Inflammatory macrophage (primary cell): Measurements from ENCODE around the gene PERCC1.

ENCODE experiments used
- DNase-seq, 2 donors: peaks; one replicate each; pipeline ENCODE4 v3.0.0-alpha.2; 2020 to 2022

The PERCC1 gene

DNA sequence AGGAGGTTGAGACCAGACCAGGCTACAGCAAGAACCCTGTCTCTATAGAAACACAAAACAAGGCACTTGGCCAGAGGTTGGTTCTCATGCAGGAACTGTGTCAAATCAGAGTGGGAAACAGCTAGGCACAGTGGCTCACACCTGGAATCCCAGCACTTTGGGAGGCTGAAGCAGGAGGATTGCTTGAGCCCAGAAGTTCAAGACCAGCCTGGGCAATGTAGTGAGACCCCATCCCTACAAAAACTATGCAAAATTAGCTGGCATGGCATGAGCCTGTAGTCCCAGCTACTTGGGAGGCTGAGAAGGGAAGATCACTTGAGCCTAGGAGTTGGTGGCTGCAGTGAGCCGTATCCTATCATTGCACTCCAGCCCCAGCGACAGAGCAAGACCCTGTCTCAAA is 18.0 kb upstream of the PERCC1 start:
- no peak for DNase-seq

- DNase-seq: peak; percentile 48 to 60
These were observed 17.0 kb upstream of the PERCC1 start for GRCh38 chr16:1413684-1414531.

- peak; percentile 41 to 66 for DNase-seq
These were observed 16.2 kb upstream of the PERCC1 start, which contains the start of gene UNKL for GRCh38 chr16:1414532-1415260. Gene UNKL, minus strand, starts transcription at chr16:1414704. Its CDS starts 13 bp downstream, at chr16:1414691.

DNA sequence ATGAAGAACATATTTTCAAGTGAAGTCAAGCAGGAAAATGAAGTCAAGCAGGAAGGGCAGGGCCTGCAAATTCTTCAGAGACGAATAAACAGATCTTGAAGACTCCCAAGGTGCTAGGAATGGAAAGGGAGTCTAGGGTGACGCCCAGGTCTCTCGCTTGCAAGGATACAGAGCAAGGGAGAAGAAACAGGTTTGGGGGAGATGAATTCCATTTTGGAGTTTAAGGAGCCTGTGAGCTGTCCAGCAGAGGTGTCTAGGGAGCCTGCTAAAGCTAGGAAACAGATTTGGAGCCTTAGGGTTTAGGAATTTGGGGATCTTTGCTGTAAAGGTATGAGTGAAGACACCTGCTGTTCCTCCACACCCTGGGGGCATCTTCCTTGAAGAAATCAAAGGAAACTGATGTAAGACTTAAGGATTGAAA is 14.3 kb upstream of the PERCC1 start:
- DNase-seq: no peak

- no peak for DNase-seq
These were observed 10.8 kb upstream of the PERCC1 start for GRCh38 chr16:1420111-1420539.

DNA sequence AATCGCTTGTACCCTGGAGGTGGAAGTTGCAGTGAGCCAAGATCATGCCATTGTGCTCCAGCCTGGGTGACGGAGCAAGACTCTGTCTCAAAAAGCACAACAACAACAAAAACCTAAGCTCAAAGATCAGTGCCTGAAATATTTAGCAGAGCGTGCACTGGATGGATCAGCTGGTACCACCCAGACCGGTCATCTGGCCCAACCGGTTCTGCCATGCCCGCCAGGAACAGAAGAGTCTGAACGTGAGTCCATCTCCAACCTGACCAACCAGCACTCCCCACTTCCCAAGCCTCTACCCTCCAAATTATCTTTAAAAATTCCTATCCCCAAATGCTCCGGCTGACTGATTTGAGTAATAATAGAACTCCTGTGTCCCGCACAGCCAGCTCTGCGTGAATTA is 8.8 kb upstream of the PERCC1 start:
- DNase-seq: no peak

DNA sequence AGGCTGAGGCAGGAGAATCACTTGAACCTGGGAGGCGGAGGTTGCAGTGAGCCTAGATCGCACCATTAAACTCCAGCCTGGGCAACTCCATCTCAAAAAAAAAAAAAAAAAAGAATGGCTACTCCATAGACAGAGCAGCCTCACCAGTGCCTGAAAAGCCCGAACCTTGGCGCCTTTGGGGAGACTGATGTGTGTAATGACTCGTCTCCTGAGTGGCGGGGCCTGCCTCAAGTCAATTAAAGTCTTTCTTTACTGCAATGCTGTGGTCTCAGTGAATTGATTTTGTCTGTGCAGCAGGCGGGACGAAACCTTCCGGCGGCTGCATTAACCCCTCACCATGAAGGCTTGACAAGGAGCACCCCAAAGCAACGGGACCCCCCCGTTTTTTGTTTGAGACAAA is 6.8 kb upstream of the PERCC1 start:
- DNase-seq: no peak

- DNase-seq: no peak
These were observed 5.1 kb upstream of the PERCC1 start for GRCh38 chr16:1425616-1426370.

GRCh38 chr16:1426734-1427471 is 4.0 kb upstream of the PERCC1 start:
- no peak for DNase-seq

DNA sequence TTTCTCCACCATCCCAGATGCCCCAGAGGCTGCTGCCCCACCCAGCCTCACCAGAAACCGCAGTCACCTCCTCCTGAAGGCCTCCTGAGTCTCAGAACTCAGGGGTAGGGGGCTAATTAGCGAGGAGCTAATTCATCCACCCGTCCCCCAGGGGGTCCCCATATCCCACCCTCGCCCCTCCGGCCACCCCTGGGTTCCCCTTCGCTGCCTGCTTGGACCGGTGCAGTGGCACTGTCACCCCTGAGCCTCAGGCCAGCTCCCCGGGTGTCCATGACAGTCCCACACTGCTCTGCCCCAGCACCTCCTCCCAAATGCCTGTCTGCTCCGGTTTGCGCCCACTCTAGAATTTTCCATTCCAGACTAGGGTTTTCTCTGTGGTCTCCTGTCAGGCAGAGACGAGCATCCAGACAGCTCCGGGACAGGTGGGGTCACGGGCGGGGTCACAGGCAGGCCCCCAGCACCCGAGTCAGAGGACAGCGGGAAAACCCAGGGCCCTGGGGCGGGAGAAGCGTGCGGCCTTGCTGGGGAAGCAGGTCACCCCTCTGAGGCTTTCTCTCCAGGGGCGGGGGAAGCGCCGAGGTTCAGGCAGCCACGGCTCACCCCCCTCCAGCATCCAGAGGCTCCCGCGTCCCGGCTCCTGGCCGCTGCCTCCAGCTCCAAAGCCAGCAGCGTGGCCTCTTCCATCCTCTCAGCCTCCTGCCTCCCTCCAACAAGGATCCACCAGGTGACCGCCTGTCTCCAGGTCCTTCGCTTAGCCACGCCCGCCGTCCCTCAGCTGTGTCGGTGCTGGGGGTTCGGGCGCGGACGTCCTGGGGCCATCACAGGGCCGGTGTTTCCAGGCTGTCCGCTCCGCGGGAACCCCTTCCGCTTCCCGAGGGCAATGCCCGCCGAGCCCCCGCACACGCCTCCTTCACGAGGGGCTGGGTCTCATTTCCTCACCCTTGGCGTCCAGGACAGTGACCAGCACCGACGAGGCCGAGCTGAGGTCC is 3.1 kb upstream of the PERCC1 start:
- no peak for DNase-seq

DNA sequence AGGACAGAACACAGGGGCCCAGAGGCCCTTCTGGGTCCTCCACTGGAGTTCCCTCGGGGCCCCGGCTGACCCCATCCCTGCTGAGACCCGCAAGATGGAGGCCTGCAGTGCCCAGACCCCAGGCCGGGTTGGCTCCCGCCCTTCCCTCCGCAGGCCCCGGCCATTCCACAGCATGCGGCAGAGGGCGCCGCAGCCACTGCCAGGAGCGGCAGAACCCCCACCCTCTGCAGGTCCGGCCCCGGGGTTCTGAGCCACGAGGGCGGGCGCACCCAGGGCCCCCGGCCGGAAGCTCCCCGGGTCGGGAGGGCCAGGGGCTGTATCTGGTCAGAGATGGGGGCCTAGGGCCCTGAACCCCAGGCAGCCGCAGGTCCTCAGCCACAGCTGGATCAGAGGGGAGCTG is 2.4 kb upstream of the PERCC1 start:
- peak; percentile 13 to 43 for DNase-seq

DNA sequence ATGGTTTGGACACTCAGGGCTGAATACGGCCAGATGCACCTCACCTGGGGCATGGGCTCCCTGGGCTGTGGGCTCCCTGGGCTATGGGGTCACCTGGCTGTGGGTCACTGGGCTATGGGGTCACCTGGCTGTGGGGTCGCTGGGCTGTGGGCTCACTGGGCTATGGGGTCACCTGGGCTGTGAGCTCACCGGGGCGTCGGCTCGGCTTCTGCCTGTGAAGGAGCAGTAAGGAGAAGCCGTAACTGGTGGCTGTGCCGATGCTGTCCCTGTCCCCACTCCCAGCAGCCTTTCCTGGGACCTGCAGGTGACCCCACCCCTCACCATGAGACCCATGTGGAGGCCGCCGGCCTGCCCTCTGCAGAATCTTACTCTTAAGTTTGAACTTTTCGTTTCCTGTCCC is 1.9 kb upstream of the PERCC1 start:
- no peak for DNase-seq

- DNase-seq: no peak
These were observed 1.2 kb upstream of the PERCC1 start for GRCh38 chr16:1429631-1430030.

GRCh38 chr16:1430214-1430758 is 592 bp upstream of the PERCC1 start:
- no peak for DNase-seq

DNA sequence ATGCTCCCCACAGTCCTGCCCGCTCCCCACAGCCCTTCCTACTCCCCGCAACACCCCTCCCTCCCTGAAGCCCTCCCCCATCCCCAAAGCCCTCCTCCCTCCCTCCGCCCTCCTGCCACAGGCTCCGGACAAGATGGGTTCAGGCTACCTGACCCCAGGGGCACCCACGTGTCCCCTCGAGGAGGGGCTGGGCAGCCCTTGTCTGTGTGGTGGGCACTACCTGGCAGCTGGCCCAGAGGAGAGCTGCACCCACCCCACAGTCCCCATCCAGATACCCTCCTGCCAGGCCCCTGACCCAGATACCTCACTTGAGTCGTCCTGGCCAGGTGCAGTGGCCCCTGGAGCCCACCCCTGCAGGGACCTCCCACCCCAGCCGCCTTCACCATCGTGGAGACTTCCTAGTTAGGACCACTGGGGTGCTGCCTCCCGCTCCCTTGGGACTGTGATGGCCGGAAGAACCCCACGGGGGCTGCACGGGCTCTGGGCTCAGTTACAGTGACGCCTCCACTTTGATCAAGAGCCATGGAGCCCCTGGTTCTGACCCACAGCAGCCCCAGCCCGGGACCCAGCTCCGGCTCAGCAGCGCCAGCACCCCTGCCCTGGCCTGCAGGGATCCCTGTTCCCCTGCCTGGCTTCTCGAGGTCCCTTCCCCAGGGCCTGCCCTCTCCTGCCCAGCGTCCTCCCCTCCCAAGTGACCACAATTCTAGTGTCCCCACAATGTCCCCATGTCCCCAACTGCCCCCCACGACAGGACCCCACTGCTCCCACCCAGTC is 806 bp downstream of the PERCC1 start:
- DNase-seq: no peak

DNA sequence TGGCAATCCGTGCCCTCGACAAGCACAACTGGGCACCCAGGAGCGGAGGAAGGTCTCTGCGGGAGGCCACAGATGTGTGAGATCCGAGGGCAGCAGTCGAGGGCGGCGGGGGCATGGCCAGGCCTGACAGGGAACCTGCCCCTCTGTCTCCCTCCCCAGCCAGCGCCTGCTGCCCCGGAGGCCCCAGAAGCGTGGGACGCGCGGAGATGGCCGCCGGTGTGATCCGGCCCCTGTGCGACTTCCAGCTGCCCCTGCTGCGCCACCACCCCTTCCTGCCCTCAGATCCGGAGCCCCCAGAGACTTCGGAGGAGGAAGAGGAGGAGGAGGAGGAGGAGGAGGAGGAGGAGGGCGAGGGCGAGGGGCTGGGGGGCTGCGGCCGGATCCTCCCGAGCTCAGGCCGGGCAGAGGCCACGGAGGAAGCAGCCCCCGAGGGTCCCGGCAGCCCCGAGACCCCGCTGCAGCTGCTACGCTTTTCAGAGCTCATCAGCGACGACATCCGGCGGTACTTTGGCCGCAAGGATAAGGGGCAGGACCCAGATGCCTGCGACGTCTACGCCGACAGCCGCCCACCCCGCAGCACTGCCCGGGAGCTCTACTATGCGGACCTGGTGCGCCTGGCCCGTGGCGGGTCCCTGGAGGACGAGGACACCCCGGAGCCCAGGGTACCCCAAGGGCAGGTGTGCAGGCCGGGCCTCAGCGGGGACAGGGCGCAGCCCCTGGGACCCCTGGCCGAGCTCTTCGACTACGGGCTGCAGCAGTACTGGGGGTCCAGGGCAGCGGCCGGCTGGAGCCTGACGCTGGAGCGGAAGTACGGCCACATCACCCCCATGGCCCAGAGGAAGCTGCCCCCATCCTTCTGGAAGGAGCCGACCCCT is 1.7 kb downstream of the PERCC1 start:
- DNase-seq: no peak

- DNase-seq: no peak
These were observed 2.3 kb downstream of the PERCC1 start for GRCh38 chr16:1433263-1433560.

DNA sequence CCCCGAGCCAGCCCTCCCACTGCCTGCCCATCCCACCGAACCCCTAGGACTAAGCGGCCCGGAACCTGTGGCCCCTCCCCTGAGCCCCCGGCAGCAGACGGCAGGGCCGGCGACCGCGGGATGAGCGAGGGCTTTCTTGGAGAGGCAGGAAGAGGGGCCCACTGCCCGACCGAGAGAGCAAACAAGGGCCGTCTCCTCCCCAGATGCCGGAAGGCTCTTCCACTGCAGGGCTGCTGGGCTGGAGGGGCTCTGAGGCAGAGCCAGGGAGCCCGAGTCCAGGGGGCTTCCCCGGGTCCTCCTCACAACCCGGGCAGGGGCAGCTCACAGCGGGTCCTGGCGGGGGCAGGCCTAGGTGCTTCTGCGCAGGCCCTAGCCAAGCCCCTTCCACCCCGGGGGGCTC is 2.9 kb downstream of the PERCC1 start:
- DNase-seq: no peak
